SH-SY5Y (cell line): ENCODE results near the gene ADCY5.

Source experiments
- GATA2 ChIP-seq: IDR thresholded peaks from 2 replicates; pipeline ENCODE4 v1.6.1; 2011; ENCODE audit warnings: mild to moderate bottlenecking, low read depth, low read length
- GATA3 ChIP-seq: IDR thresholded peaks from 2 replicates; pipeline ENCODE4 v1.6.1; 2011; ENCODE audit warnings: low read depth, mild to moderate bottlenecking, low read length, moderate library complexity

- TF ChIP-seq GATA2, result no peak
- TF ChIP-seq GATA3, result no peak
Measured at GRCh38 chr3:123289391-123290106, 159.3 kb downstream of the ADCY5 start.
